ENCODE results near the gene GFOD1.

DNA sequence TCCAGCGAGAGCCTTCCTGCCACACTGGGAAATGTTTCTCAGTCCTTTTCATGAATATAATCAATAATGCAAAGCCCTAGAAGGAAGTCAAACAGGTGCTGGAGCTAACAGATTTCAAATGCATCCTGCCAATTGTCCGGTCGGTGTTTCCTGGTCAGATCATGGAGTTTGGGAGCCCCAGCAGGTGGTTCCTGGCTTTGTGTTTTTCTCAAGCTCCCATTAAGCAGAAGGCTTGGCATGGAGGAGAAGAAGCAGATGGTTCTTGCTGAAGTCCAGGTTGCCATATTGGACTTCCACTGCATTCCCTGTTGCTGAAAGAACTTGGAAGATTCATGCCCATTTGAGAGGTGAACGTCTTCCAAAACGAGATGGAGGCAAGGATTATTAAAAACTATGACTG lies 68.6 kb downstream of the GFOD1 start:
- TF ChIP-seq, protein P1, sequence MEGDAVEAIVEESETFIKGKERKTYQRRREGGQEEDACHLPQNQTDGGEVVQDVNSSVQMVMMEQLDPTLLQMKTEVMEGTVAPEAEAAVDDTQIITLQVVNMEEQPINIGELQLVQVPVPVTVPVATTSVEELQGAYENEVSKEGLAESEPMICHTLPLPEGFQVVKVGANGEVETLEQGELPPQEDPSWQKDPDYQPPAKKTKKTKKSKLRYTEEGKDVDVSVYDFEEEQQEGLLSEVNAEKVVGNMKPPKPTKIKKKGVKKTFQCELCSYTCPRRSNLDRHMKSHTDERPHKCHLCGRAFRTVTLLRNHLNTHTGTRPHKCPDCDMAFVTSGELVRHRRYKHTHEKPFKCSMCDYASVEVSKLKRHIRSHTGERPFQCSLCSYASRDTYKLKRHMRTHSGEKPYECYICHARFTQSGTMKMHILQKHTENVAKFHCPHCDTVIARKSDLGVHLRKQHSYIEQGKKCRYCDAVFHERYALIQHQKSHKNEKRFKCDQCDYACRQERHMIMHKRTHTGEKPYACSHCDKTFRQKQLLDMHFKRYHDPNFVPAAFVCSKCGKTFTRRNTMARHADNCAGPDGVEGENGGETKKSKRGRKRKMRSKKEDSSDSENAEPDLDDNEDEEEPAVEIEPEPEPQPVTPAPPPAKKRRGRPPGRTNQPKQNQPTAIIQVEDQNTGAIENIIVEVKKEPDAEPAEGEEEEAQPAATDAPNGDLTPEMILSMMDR (IDR thresholded peaks at IDR 0.05), result no peak
- TF ChIP-seq POLR2A (IDR thresholded peaks at IDR 0.05), result no peak
- no peak for TF ChIP-seq EP300 (IDR thresholded peaks at IDR 0.05)

Data from gastroesophageal sphincter (tissue), 3 donors.